ENCODE results near the gene HSD17B1. TPM values are rescaled to one million over a fixed set of nuclear protein-coding genes. Genes with fewer than 3 reads are reported as not detected.
A peak's percentile ranks its signal among the peaks of the same experiment; 100 is the strongest.

HSD17B1 gene
- total RNA-seq, 2 donors from 2014 or later: 0.88 to 1.7 TPM

DNA sequence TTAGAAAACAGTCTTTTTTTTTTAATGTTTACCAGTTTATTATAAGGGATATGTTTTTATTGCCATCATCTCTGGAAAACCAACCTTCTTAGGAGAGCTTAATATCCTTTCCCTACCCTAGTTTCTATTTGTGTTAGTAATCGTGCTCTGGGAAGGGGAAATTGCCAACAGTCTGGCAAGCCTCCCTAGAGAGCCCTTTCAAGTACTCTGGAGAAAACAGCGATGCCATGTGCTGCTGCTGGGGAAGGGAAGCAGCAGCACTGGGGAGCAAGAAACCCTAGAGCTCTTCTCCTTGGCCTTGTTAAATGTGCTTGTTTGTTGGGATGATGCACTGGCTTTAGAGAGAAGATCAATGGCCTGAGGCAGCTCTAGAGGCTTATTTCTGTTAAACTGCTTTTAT is 46.2 kb downstream of the HSD17B1 start:
- Histone ChIP-seq H3K27ac (no peak overlapping the region), H3K9ac (ENCODE audit: low read depth in 2 of 2, low read length in 2 of 2) (no peak overlapping the region), H3K4me1 (no peaks in the 10 kb centered on the region), H3K9me3 (no peaks in the 10 kb centered on the region), H3K36me3 (no peaks in the 10 kb centered on the region), H3K4me3 (no peak overlapping the region), H3K27me3 (no peaks in the 10 kb centered on the region)
- intact Hi-C loops (cut with DNase I): no loop called here
- DNase-seq: no peak
- TF ChIP-seq, protein P1, sequence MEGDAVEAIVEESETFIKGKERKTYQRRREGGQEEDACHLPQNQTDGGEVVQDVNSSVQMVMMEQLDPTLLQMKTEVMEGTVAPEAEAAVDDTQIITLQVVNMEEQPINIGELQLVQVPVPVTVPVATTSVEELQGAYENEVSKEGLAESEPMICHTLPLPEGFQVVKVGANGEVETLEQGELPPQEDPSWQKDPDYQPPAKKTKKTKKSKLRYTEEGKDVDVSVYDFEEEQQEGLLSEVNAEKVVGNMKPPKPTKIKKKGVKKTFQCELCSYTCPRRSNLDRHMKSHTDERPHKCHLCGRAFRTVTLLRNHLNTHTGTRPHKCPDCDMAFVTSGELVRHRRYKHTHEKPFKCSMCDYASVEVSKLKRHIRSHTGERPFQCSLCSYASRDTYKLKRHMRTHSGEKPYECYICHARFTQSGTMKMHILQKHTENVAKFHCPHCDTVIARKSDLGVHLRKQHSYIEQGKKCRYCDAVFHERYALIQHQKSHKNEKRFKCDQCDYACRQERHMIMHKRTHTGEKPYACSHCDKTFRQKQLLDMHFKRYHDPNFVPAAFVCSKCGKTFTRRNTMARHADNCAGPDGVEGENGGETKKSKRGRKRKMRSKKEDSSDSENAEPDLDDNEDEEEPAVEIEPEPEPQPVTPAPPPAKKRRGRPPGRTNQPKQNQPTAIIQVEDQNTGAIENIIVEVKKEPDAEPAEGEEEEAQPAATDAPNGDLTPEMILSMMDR (IDR thresholded peaks at IDR 0.05): no peak

DNA sequence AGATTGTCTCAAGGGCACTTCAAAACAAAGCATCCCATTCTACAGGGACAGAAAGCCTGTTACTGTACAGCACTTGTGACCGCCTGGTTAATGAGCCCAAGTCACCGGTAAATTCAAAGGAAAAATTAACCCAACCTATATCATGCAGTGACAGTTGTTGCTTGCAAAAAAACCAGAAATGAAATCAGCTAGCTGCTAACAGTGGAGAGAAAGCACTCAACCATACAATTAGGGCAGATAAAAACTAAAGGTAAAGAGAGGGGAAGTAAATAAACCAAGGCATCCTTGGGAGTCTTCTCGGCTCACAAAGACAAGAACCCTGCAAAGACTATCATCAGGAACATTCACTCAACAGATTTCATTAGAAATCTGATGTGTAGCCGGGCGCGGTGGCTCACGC is 50.6 kb downstream of the HSD17B1 start:
- H3K9me3 ChIP-seq: no peaks in the 10 kb centered on the region
- intact Hi-C loops (cut with DNase I): no loop called here
- H3K27me3 ChIP-seq: no peaks in the 10 kb centered on the region
- no peak overlapping the region for H3K4me3 ChIP-seq
- no peak overlapping the region for H3K9ac ChIP-seq (ENCODE audit: low read depth in 2 of 2, low read length in 2 of 2)
- H3K27ac ChIP-seq: no peak overlapping the region
- TF ChIP-seq, protein P1 (IDR thresholded peaks at IDR 0.05): no peak
- H3K36me3 ChIP-seq: no peaks in the 10 kb centered on the region
- peaks cover 9% of the 10 kb centered on the region for H3K4me1 ChIP-seq
- DNase-seq: no peak

Small RNA genes within 50 kb of the gene (microRNA-seq; reads per million reads assigned to microRNA genes)
- 8.3 reads per million, percentile 12 among the genes with 10 or more reads in this experiment for gene MIR5010

Other genes with a start within 250 kb of the HSD17B1 start
- gene STAT3, start 164.5 kb upstream of the HSD17B1 start, total RNA-seq: 100 to 1,000 TPM; 137 to 216 TPM
- gene CAVIN1, start 129.7 kb upstream of the HSD17B1 start, total RNA-seq: 10 to 100 TPM; 25.2 to 74.6 TPM
- 10 to 100 TPM; 77.6 to 93.0 TPM for gene ATP6V0A1, start 94.0 kb upstream of the HSD17B1 start, total RNA-seq
- 10 to 100 TPM; 27.8 to 38.6 TPM for gene NAGLU, start 16.7 kb upstream of the HSD17B1 start, total RNA-seq
- gene COASY, start 9.2 kb downstream of the HSD17B1 start, total RNA-seq: 100 to 1,000 TPM in 1 of 2 donors, 10 to 100 TPM in 1; 94.2 to 176 TPM
- gene MLX, start 14.2 kb downstream of the HSD17B1 start, total RNA-seq: 10 to 100 TPM; 79.6 to 83.0 TPM
- 10 to 100 TPM in 1 of 2 donors, 1 to 10 TPM in 1; 2.2 to 11.6 TPM for gene PSMC3IP, start 24.8 kb downstream of the HSD17B1 start, total RNA-seq
- 10 to 100 TPM; 49.2 to 60.3 TPM for gene RETREG3, start 56.5 kb downstream of the HSD17B1 start, total RNA-seq
- 10 to 100 TPM; 32.3 to 86.9 TPM for gene TUBG1, start 56.8 kb downstream of the HSD17B1 start, total RNA-seq
- gene TUBG2, start 106.4 kb downstream of the HSD17B1 start, total RNA-seq: 1 to 10 TPM; 5.6 to 7.7 TPM
- gene PLEKHH3, start 124.1 kb downstream of the HSD17B1 start, total RNA-seq: 10 to 100 TPM; 14.6 to 17.6 TPM
- gene CCR10, start 128.9 kb downstream of the HSD17B1 start, total RNA-seq: under 1 TPM; 0.56 to 0.86 TPM
- gene CNTNAP1, start 129.6 kb downstream of the HSD17B1 start, total RNA-seq: 1 to 10 TPM; 1.5 to 5.0 TPM
- gene EZH1, start 192.1 kb downstream of the HSD17B1 start, total RNA-seq: 10 to 100 TPM; 15.9 to 20.3 TPM
- gene RAMP2, start 208.3 kb downstream of the HSD17B1 start, total RNA-seq: 1 to 10 TPM; 3.5 to 8.4 TPM
- gene VPS25, start 220.5 kb downstream of the HSD17B1 start, total RNA-seq: 100 to 1,000 TPM in 1 of 2 donors, 10 to 100 TPM in 1; 86.9 to 105 TPM
- gene WNK4, start 227.7 kb downstream of the HSD17B1 start, total RNA-seq: 10 to 100 TPM; 32.6 to 54.6 TPM
- gene COA3, start 245.8 kb downstream of the HSD17B1 start, total RNA-seq: 100 to 1,000 TPM; 167 to 219 TPM
- gene CNTD1, start 245.9 kb downstream of the HSD17B1 start, total RNA-seq: under 1 TPM in 1 of 2 donors, not detected in 1; 0.61 TPM

All from colonic mucosa (tissue), 4 donors.